ENCODE data around the gene CASP14. TPM values are rescaled to one million over a fixed set of nuclear protein-coding genes. Genes with fewer than 3 reads are reported as not detected.
A peak's percentile ranks its signal among the peaks of the same experiment; 100 is the strongest.
"Not testable (repeated sequence)": the region's sequence is repeated elsewhere in the genome, so short reads cannot be mapped to it uniquely, and the experiment has no call there.

CASP14 gene
- total RNA-seq, 4 donors from 2014 or later = not detected

- TF ChIP-seq CTCF (IDR thresholded peaks at IDR 0.05) (no peak), POLR2A (IDR thresholded peaks at IDR 0.05) (no peak), EP300 (IDR thresholded peaks at IDR 0.05) (no peak)
- Histone ChIP-seq H3K9me3 (no peaks in the 10 kb centered on the region), H3K36me3 (no peaks in the 10 kb centered on the region), H3K27ac (no peak overlapping the region), H3K27me3 (no peaks in the 10 kb centered on the region), H3K4me1 (no peaks in the 10 kb centered on the region), H3K4me3 (no peak overlapping the region)
- no peak for DNase-seq (ENCODE audit: low spot score in 2 of 2)
- 32 to 39% methylated on average over 18 of the region's 18 CpGs for WGBS, 2 donors
Observed at GRCh38 chr19:15015946-15016542, 33.2 kb upstream of the CASP14 start.

DNA sequence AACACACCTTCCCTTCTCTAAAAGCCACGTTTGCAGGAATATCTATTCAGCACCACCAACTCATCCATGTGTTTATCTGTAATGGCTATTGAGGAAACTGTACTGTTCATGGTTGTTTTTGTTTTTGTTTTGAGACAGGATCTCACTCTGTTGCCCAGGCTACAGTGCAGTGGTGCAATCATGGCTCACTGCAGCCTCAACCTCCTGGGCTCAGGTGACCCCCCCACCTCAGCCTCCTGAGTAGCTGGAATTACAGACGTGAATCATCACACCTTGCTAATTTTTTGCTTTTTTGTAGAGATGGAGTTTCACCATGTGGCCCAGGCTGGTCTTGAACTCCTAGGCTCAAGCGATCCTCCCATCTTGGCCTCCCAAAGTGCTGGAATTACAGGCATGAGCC is 30.4 kb upstream of the CASP14 start:
- 48 to 60% methylated on average over 3 of the region's 3 CpGs for WGBS, 2 donors
- DNase-seq (ENCODE audit: low spot score in 2 of 2); H3K27me3 ChIP-seq: not testable (repeated sequence)

GRCh38 chr19:15021286-15022007 is 27.8 kb upstream of the CASP14 start:
- Histone ChIP-seq H3K27ac (no peak overlapping the region), H3K4me3 (no peak overlapping the region), H3K27me3 (peaks cover 0 to 9% of the 10 kb centered on the region in 2 donors), H3K9me3 (peaks cover 0 to 5% (median 0%) of the 10 kb centered on the region in 4 donors), H3K36me3 (no peaks in the 10 kb centered on the region), H3K4me1 (no peaks in the 10 kb centered on the region)
- DNase-seq (ENCODE audit: low spot score in 2 of 2) = no peak
- WGBS, 2 donors = 76 to 80% methylated on average over 45 of the region's 45 CpGs
- no peak for TF ChIP-seq POLR2A (IDR thresholded peaks at IDR 0.05)
- TF ChIP-seq CTCF (IDR thresholded peaks at IDR 0.05) = no peak
- no peak for TF ChIP-seq EP300 (IDR thresholded peaks at IDR 0.05)

More for the DNA sequence above, 30.4 kb upstream of the CASP14 start:
- H3K36me3 ChIP-seq, H3K27ac ChIP-seq, H3K9me3 ChIP-seq, H3K4me1 ChIP-seq, H3K4me3 ChIP-seq: not testable (repeated sequence)

DNA sequence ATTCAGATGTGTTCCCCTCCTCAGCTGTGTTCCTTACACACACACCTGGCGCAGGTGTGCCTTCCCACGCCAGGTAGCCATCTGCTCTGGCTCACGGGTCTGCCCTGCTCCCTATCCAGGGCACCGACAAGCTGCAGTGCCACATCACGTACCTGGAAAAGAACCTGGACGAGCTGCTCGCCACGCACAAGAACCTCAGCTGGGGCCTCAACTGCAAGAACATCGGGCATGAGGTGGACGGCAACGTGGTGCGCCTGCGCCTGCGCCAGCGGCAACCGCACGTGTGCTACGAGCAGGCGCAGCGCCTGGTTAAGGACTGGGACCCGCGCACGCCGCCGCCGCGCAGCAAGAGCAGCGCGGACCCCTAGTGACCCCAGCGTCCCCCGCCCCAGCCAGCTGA is 26.5 kb upstream of the CASP14 start:
- H3K9me3 ChIP-seq = peaks cover 0 to 5% (median 0%) of the 10 kb centered on the region in 4 donors
- TF ChIP-seq EP300 (IDR thresholded peaks at IDR 0.05) (no peak), POLR2A (IDR thresholded peaks at IDR 0.05) (no peak), CTCF (IDR thresholded peaks at IDR 0.05) (no peak)
- DNase-seq (ENCODE audit: low spot score in 2 of 2) = no peak
- peaks cover 0 to 9% of the 10 kb centered on the region in 2 donors for H3K27me3 ChIP-seq
- H3K4me1 ChIP-seq = no peaks in the 10 kb centered on the region
- 17 to 66% methylated on average over 6 to 26 of the region's 31 CpGs for WGBS, 2 donors
- H3K36me3 ChIP-seq = no peaks in the 10 kb centered on the region
- no peak overlapping the region for H3K4me3 ChIP-seq
- no peak overlapping the region for H3K27ac ChIP-seq

- H3K27me3 ChIP-seq = peaks cover 0 to 9% of the 10 kb centered on the region in 2 donors
- no peaks in the 10 kb centered on the region for H3K36me3 ChIP-seq
- H3K4me3 ChIP-seq = no peak overlapping the region
- H3K9me3 ChIP-seq = peaks cover 0 to 5% (median 0%) of the 10 kb centered on the region in 4 donors
- WGBS, 2 donors = 42 to 44% methylated on average over 2 of the region's 2 CpGs
- H3K27ac ChIP-seq = no peak overlapping the region
- no peak for DNase-seq (ENCODE audit: low spot score in 2 of 2)
- no peaks in the 10 kb centered on the region for H3K4me1 ChIP-seq
- peak in 1 of 5 experiments; percentile 8 for TF ChIP-seq CTCF (IDR thresholded peaks at IDR 0.05)
- no peak for TF ChIP-seq EP300 (IDR thresholded peaks at IDR 0.05)
Observed at GRCh38 chr19:15025217-15025616, 24.1 kb upstream of the CASP14 start.
